ENCODE results near the gene PTGER4.
"Not testable (repeated sequence)": the region's sequence is repeated elsewhere in the genome, so short reads cannot be mapped to it uniquely, and the experiment has no call there.

Gene PTGER4

DNA sequence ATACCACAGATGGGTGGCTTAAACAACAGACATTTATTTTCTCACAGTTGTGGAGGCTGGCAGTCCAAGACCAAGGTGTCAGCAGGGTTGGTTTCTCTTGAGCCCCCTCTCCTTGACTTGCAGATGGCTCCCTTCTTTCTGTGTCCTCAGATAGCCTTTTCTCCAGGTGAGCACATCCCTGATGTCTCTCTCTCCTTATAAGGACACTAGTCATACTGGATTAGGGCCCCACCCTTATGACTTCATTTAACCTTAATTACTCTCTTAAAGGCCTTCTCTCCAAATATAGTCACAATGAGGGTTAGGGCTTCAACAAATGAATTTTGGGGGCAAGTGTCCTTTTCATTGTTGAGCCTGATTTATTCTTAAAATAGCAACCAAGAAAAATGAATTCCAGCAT is 14.7 kb downstream of the PTGER4 start:
- Histone ChIP-seq H3K79me2 (ENCODE audit: insufficient read depth, low read depth) (peaks cover 21% of the 10 kb centered on the region; the same call in 1 of the 2 replicates), H3K4me1 (ENCODE audit: low read depth, poor library complexity, severe bottlenecking) (no peaks in the 10 kb centered on the region), H3K27me3 (ENCODE audit: insufficient read depth, low read depth) (no peaks in the 10 kb centered on the region), H3K4me3 (IDR thresholded peaks at IDR 0.05; ENCODE audit: insufficient read depth, low read depth, low read length) (no peak overlapping the region), H3K9ac (no peak overlapping the region), H3K27ac (no peak overlapping the region), H4K20me1 (ENCODE audit: insufficient read depth) (no peaks in the 10 kb centered on the region), H2AFZ (ENCODE audit: low read depth) (no peak overlapping the region), H3K4me2 (no peak overlapping the region), H3K36me3 (ENCODE audit: insufficient read depth) (no peaks in the 10 kb centered on the region)
- TF ChIP-seq, protein P1, sequence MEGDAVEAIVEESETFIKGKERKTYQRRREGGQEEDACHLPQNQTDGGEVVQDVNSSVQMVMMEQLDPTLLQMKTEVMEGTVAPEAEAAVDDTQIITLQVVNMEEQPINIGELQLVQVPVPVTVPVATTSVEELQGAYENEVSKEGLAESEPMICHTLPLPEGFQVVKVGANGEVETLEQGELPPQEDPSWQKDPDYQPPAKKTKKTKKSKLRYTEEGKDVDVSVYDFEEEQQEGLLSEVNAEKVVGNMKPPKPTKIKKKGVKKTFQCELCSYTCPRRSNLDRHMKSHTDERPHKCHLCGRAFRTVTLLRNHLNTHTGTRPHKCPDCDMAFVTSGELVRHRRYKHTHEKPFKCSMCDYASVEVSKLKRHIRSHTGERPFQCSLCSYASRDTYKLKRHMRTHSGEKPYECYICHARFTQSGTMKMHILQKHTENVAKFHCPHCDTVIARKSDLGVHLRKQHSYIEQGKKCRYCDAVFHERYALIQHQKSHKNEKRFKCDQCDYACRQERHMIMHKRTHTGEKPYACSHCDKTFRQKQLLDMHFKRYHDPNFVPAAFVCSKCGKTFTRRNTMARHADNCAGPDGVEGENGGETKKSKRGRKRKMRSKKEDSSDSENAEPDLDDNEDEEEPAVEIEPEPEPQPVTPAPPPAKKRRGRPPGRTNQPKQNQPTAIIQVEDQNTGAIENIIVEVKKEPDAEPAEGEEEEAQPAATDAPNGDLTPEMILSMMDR (conservative IDR thresholded peaks at IDR 0.05; ENCODE audit: low read depth, low read length): no peak

DNA sequence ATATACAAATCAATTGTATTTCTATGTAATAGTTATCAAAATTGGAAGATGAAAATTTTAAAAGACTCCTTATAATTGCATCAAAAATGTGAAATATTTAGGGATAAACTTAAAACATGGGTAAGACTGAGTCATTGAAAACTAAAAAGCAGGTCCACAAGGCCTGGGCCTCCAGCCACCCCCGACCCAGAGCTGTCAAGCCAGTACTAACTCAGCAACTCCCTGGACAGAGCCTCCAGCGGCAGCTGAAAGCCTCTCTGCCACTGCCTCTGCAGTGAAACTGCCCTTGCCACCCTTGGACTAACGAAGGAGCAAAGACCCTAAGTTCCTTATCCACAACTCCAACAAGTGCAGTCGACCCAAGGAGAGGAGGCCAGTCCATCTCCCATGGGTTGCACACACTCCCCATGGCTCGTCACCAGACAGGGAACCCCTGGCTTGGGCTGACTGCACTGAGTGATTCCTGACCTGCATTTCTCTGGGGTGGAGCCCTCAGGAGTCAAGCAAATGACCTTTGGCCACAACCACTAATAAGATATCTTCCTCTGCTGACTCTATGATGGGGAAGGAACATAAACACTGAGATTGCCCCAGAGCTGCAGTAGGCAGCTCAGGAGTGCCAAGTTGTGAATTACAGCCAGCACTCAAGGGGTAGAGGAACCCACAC is 20.5 kb downstream of the PTGER4 start:
- no peak overlapping the region for H3K4me2 ChIP-seq
- no peak overlapping the region for H3K9ac ChIP-seq
- H3K4me1 ChIP-seq (ENCODE audit: low read depth, poor library complexity, severe bottlenecking): no peaks in the 10 kb centered on the region

GRCh38 chr5:40702027-40702426 is 22.3 kb downstream of the PTGER4 start:
- H3K4me1 ChIP-seq (ENCODE audit: low read depth, poor library complexity, severe bottlenecking); H3K27ac ChIP-seq; H3K79me2 ChIP-seq (ENCODE audit: insufficient read depth, low read depth); H3K4me3 ChIP-seq (IDR thresholded peaks at IDR 0.05; ENCODE audit: insufficient read depth, low read depth, low read length); H3K4me2 ChIP-seq; H3K36me3 ChIP-seq (ENCODE audit: insufficient read depth); H3K9ac ChIP-seq; H2AFZ ChIP-seq (ENCODE audit: low read depth); H3K27me3 ChIP-seq (ENCODE audit: insufficient read depth, low read depth); H4K20me1 ChIP-seq (ENCODE audit: insufficient read depth): not testable (repeated sequence)

More for the DNA sequence above, 20.5 kb downstream of the PTGER4 start:
- no peak overlapping the region for H3K27ac ChIP-seq
- H2AFZ ChIP-seq (ENCODE audit: low read depth): no peak overlapping the region
- H3K27me3 ChIP-seq (ENCODE audit: insufficient read depth, low read depth): no peaks in the 10 kb centered on the region
- no peaks in the 10 kb centered on the region for H4K20me1 ChIP-seq (ENCODE audit: insufficient read depth)
- H3K36me3 ChIP-seq (ENCODE audit: insufficient read depth): no peaks in the 10 kb centered on the region
- H3K79me2 ChIP-seq (ENCODE audit: insufficient read depth, low read depth): no peaks in the 10 kb centered on the region
- TF ChIP-seq, protein P1 (conservative IDR thresholded peaks at IDR 0.05; ENCODE audit: low read depth, low read length): no peak
- H3K4me3 ChIP-seq (IDR thresholded peaks at IDR 0.05; ENCODE audit: insufficient read depth, low read depth, low read length): no peak overlapping the region

GRCh38 chr5:40705484-40705883 is 25.8 kb downstream of the PTGER4 start:
- H4K20me1 ChIP-seq (ENCODE audit: insufficient read depth); H3K4me3 ChIP-seq (IDR thresholded peaks at IDR 0.05; ENCODE audit: insufficient read depth, low read depth, low read length); H3K4me2 ChIP-seq; H3K9ac ChIP-seq; H2AFZ ChIP-seq (ENCODE audit: low read depth); H3K79me2 ChIP-seq (ENCODE audit: insufficient read depth, low read depth); H3K4me1 ChIP-seq (ENCODE audit: low read depth, poor library complexity, severe bottlenecking); H3K36me3 ChIP-seq (ENCODE audit: insufficient read depth); H3K27me3 ChIP-seq (ENCODE audit: insufficient read depth, low read depth); H3K27ac ChIP-seq: not testable (repeated sequence)

- not testable (repeated sequence) for H3K4me1 ChIP-seq (ENCODE audit: low read depth, poor library complexity, severe bottlenecking); H2AFZ ChIP-seq (ENCODE audit: low read depth); H3K4me2 ChIP-seq; H3K4me3 ChIP-seq (IDR thresholded peaks at IDR 0.05; ENCODE audit: insufficient read depth, low read depth, low read length); H4K20me1 ChIP-seq (ENCODE audit: insufficient read depth); H3K36me3 ChIP-seq (ENCODE audit: insufficient read depth); H3K79me2 ChIP-seq (ENCODE audit: insufficient read depth, low read depth); H3K27ac ChIP-seq; H3K9ac ChIP-seq; H3K27me3 ChIP-seq (ENCODE audit: insufficient read depth, low read depth)
Observed at GRCh38 chr5:40710575-40710974, 30.9 kb downstream of the PTGER4 start.

DNA sequence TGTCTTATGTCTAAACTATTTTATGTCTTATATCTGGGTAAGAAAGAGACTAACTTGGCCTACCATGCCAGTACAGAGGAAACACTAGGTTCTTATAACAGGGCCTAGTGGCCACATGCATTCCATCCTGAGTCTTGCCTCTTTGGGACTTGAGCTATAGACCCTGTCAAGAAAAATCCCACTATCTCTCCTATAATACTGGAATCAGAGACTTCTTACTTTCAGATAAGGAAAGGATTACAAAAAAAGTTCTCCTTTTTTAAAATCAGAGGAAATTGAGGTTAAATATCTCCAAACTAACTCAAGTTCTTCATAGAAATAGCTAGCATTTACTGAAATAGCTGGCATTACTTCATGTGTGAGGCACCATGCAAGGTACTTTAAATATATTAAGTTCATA is 34.3 kb downstream of the PTGER4 start:
- H3K27ac ChIP-seq: no peak overlapping the region
- H3K4me1 ChIP-seq (ENCODE audit: low read depth, poor library complexity, severe bottlenecking): peaks cover 19% of the 10 kb centered on the region
- no peak overlapping the region for H2AFZ ChIP-seq (ENCODE audit: low read depth)
- H3K4me3 ChIP-seq (IDR thresholded peaks at IDR 0.05; ENCODE audit: insufficient read depth, low read depth, low read length): no peak overlapping the region
- no peaks in the 10 kb centered on the region for H3K79me2 ChIP-seq (ENCODE audit: insufficient read depth, low read depth)
- H3K27me3 ChIP-seq (ENCODE audit: insufficient read depth, low read depth): no peaks in the 10 kb centered on the region
- TF ChIP-seq, protein P1 (conservative IDR thresholded peaks at IDR 0.05; ENCODE audit: low read depth, low read length): no peak
- no peak overlapping the region for H3K4me2 ChIP-seq
- H3K9ac ChIP-seq: no peak overlapping the region
- no peaks in the 10 kb centered on the region for H3K36me3 ChIP-seq (ENCODE audit: insufficient read depth)
- H4K20me1 ChIP-seq (ENCODE audit: insufficient read depth): no peaks in the 10 kb centered on the region
